NCI-H187 treated with DMSO at 0.1 percent for 48 hours (cell line): ENCODE data around the gene ARAP1.

Experiments
- DNase-seq: peaks from one replicate; lab custom pipeline; 2025; lab: John Stamatoyannopoulos, UW

The ARAP1 gene

DNA sequence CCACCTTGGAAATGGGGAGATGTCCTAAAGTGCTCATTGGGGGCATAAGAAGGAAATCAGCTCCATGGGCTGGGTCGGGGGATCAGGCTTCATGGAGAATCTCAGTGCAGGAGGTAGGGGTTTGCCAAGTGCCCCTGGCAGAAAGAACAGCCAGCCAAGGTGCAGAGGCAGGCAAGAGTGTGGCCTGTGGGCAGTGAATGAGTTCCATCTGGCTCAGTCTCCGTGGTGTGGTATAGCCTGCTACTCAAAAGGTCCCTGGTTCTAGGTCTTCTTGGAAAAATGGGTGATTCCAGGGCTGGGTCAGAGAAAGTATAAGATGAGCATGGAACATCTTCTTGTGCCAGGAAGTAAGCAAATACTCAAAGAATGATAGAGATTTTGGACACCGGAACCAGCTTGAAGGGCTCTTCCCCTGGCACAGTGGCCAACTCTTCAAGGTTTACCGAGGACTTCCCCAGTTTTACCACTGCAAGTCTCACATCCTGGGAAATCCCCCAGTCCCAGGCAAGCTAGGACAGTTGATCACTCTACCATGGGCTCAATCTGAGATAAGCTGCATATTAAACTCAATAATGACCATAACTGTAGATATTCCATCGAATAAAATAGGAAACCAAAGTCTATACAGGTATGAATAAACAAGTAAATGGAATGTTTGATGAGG is 10.6 kb upstream of the ARAP1 start:
- DNase-seq = no peak

DNA sequence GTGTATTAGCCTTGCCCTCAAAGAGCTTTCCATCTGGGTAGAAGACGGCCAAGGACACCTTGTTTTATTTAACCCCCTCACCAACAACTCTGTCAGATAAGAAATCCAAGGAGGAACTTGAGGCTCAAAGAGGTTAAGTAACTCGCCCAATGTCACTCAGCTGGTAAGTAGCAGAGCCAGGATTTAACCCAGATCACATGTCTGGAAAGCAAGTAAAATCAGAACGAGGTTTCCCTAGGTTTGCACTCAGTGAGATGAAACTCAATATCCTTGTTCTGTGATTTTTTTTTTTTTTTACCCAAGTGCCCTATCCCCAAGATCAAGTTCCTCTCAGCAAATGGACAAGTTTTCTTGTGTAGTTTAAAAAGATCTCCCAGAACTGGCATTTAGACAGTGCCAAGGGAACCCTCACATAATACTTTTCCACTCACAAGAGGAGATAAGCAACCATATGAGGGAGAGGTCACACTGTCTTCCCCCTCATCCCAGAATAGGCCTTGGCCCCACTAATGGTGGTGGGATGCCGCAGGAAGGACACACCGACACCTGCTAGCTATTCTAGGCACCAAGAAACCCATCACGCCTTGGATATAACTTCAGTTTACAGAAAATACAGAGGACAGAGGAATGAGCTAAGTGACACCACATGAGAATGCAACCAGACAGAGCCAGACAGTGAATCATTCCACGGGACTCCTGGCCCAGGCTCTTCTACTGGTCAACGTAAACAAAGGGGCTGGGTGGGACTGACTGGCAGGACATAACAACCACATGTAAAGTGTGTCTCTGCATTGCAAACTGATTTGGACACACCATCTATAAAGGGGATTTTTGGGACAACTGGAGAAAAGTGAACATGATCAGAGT is 8.6 kb upstream of the ARAP1 start:
- no peak for DNase-seq

GRCh38 chr11:72759468-72759985 is 7.3 kb upstream of the ARAP1 start:
- DNase-seq = peak; percentile 62

DNA sequence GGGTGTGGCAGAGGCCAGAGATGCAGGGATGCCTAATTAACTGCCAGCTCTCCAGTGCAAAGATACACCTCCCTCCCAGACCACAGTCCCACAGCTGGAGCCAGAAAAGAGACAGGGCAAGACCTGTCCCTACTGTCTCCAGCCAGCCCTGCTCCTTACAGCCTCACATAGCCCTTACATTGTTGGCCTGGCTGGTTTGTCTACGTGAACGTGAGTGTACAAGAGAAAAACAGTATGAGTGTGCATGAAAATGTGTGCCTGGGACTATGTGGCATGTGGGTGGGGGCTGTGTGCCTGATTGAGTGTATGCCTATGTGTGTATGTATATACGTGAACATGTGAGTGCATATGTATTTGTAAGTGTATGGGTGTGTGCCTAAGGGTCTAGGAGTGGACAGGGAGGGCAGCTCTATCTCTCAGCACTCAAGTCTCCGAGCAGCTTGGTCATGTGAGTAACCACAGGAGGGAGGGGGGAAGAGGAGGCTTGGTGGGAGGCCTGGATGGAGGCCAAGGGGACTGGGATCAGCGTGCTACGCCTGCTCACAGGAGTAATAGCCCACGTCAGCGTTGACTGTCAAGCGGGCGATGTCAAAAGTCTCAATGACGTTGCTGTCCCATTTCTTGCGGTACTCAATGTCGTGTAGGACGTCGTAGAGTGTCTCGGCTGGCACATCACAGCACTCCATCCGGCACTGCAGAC is 6.6 kb upstream of the ARAP1 start:
- DNase-seq = peak; percentile 62

- no peak for DNase-seq
Observed at GRCh38 chr11:72758304-72758689, 6.1 kb upstream of the ARAP1 start.

DNA sequence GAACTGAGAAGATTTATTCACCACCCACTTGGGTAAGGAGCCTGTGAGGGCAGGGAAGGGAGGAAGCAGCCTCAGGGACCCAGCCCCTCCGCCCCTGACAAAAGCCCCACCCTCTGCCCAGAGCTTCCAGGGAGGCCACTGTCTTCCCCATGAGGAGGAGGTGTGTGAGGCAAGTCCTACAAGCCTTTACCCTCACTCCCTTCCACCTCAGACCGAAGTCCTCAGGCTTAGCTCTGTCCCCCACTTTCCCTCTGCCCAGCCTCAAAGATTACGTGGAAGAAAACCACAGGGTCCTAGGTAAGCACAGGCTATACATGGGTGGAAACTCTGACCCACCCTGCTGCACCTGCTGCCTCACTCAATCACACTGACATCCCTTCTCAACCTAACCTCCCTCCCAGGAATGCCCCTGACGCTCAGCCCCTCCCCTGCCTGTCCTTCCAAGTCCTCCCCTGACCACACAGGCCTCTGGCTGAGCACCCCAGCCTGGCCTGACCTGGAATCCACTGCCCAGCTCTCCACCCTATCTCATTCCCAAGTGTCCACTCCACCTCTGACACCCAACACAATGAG is 3.6 kb upstream of the ARAP1 start:
- no peak for DNase-seq

- no peak for DNase-seq
Observed at GRCh38 chr11:72754544-72755155, 2.4 kb upstream of the ARAP1 start.

GRCh38 chr11:72754149-72754543 is 1.9 kb upstream of the ARAP1 start:
- DNase-seq = no peak

DNA sequence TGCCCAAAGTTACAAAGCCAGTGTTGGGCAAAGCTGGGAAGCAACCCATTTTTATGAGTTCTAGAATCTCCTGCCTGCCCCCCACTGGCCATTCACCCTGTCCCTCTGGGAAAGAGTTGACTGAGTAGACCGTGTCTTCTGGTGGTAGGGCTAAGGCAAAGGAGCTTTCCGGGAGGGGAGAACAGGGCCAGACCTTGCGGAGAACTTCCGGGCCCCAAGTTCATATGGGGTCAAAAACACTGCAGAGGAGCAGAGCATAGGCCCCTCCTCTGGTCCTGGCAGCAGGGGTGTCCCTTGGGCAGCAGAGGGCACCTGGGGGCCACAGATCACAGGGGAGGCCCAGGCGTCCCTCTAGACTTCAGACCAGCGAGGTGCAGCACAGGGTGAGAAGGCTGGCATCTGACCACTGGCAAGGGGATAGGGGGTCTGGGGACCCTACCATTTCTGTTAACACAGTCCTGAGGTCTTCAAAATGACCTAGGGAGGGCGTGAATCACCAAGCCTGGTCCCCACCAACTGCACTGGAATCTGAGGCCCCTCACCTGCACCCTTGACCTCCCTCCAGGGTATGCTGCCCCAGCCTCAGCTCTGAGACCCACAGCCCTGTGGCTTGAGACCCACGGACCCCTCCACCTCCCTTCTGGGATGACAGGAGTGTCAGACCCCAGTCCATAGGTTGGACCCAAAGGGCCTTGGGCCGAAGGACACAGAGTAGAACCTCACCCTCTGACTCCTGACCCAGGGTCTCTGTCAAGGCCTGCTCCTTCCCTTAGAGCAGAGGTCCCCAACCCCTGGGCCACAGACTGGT is 1.3 kb upstream of the ARAP1 start:
- no peak for DNase-seq

- peak; percentile 81 for DNase-seq
Observed at GRCh38 chr11:72751116-72752087, 806 bp downstream of the ARAP1 start.

DNA sequence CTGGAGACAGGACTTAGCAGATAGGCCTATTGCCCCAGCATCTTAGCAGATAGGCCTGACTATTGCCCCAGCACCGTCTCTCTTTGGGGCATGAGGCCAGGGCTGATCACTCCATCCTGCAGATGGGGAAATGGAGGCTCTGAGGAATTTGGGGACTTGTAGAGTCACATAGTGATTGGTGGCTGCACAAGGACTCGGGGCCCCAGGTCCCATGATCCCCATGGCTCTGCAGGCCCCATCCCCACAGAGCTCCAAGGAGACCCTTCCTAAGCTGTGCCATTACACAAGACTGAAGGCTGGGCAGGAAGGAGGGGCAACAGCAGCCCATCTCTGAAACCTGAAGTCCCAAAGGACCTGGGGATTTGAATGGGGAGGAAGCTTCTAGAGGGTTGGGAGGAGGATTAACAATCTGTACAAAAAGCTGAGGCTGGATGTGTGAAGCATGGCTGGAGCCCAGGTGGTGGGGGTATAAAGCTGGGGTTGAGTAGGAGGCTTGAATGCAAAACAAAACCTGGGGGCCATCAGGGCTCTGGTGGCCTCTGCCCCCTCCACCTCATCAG is 1.6 kb downstream of the ARAP1 start:
- DNase-seq = no peak

DNA sequence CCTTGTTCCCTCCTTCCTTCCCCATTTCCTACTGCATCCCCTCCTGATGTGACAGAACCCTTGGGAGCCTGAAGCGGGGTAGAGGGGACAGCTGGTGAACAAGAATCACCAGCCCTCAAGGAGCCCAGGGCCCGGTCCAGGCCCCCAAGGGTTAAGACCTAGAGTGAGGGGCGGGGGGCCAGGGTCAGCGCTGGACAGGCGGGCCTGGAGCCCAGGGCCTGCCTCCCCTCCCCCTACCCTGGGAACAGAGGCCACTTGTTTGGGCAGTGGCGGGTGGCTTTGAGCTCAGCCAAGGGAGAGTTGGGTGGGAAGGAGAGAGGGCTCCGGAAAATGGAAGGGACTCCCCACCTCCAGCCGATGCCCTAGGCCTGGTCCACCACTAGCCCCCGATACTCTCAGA is 2.1 kb downstream of the ARAP1 start:
- DNase-seq = no peak

DNA sequence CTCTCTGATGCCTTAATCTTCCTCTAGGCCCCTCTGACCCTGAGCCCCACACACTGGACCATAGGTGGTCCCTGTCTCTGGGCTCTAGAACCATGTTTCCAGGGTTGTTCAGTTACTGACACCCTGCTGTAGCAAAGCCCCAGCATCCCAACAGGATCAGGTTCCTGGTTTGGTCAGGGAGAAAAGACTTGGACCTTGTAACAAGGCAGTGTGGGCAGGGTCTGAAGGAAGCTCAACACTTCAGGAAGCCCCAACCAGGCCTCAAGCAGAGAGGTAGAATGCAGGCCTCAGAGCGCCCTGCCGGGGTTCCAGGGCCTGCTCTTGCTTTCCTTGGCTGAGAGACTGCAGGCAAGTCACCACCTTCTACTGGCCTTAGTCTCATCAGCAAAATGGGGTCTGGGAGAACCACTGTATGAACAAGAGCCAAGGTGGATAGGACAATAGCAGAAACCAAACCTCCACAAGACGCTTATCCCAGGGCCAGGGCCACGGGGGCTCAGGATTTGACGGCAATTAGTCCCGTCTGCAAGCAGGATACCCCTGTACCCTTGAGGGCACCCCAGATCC is 4.8 kb downstream of the ARAP1 start:
- DNase-seq = no peak

- no peak for DNase-seq
Observed at GRCh38 chr11:72746821-72747220, 5.4 kb downstream of the ARAP1 start.

- DNase-seq = no peak
Observed at GRCh38 chr11:72745925-72746550, 6.2 kb downstream of the ARAP1 start.

DNA sequence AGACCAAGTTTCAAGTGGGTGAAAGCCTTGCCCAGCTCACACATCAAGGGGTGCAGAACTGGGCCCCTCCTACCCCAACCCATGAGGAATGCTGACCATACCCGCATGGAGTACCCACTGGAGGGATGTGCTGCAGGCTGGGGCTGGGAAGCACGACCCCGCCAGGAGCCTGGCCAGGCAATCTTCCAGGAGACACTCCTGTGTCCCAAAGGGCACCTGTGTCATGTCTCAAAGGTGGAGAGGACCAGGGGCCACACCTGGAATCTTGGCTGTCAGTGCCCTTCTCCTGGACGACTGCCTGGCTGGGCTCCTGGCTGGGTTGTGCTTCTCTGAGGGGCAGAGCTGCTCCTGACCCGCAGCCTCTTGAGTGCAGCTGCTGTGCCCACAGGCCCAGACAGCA is 6.7 kb downstream of the ARAP1 start:
- no peak for DNase-seq

DNA sequence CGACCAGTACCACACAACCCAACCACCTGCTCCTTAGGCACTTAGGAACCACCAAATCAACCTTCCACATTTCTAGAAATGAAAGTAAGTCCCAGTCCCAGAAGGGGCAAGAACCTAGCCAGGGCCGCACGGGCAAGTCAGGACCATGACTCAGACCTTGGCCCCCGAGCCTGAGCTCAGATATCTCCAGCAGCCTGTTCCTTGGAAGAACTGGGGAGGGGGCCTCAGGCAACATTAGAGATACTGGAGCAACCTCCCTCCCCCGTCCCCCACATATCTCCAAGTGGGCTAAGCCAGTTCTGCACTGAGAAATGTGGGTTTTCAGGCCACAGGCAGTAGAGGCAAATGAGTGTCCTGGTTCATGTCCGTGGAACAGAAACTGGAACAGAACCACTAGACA is 7.7 kb downstream of the ARAP1 start:
- DNase-seq = no peak

- DNase-seq = no peak
Observed at GRCh38 chr11:72743321-72744221, 8.6 kb downstream of the ARAP1 start.
